Heart right ventricle (tissue), 16 donors: ENCODE data around the gene GIT1. TPM values are rescaled to one million over a fixed set of nuclear protein-coding genes. Genes with fewer than 3 reads are reported as not detected.

Experiments used
- ATAC-seq, 8 donors: fragments of 200-7000 bp; cut with Tn5 transposase; one replicate each; pipeline ENCODE4 v1.9.1; 2020; ENCODE audit warnings: mild to moderate bottlenecking in 8 of 8, moderate library complexity in 8 of 8, moderate number of reproducible peaks in 1 of 8
- DNase-seq, 2 donors: peaks; one replicate each; pipeline ENCODE4 v3.0.0-alpha.2; 2020
- H3K27ac ChIP-seq, 10 donors: fragments of 200-600 bp; sonication (generic) in 2 of 10; one replicate each; pipeline versions ENCODE4 v1.5.0 to v1.8.0; 2020 to 2022; ENCODE audit warnings: mild to moderate bottlenecking in 3 of 10
- H3K27me3 ChIP-seq, 7 donors: fragments of 200-600 bp; one replicate each; pipeline ENCODE4 v1.8.0; 2021 to 2022; ENCODE audit warnings: mild to moderate bottlenecking in 2 of 7
- H3K36me3 ChIP-seq, 9 donors: fragments of 200-600 bp; sonication (generic) in 1 of 9; one replicate each; pipeline versions ENCODE4 v1.5.0 to v1.8.0; 2020 to 2022; ENCODE audit warnings: mild to moderate bottlenecking in 2 of 9
- H3K4me1 ChIP-seq, 9 donors: fragments of 200-600 bp; sonication (generic) in 1 of 9; one replicate each; pipeline versions ENCODE4 v1.5.0 to v1.8.0; 2020 to 2022; ENCODE audit warnings: mild to moderate bottlenecking in 4 of 9
- H3K4me3 ChIP-seq, 10 donors: fragments of 200-600 bp; sonication (generic) in 2 of 10; one replicate each; pipeline versions ENCODE4 v1.5.0 to v1.8.0; 2020 to 2022; ENCODE audit warnings: mild to moderate bottlenecking in 7 of 10, moderate library complexity in 2 of 10
- H3K9me3 ChIP-seq, 11 donors: fragments of 200-600 bp in 10 of 11; sonication (generic) in 2 of 11; one replicate each; pipeline versions ENCODE4 v1.5.0 to v1.8.0; 2013 to 2022; ENCODE audit warnings: mild to moderate bottlenecking in 2 of 11, control low read depth in 1 of 11, moderate library complexity in 1 of 11
- CTCF ChIP-seq, 9 donors: fragments of 200-600 bp; sonication (generic) in 2 of 9; IDR thresholded peaks; one replicate each; pipeline versions ENCODE4 v1.5.0 to v1.8.0; 2021 to 2022; ENCODE audit warnings: antibody characterized with exemption in 9 of 9, mild to moderate bottlenecking in 5 of 9, moderate library complexity in 1 of 9
- WGBS, 2 donors: extraction: QIAGEN DNeasy Blood & Tissue Kit; methylation state at CpG; one replicate each; pipeline ENCODE4 v1.1.7; 2013; ENCODE audit warnings: inconsistent platforms in 1 of 2; 5-methylcytosine and 5-hydroxymethylcytosine counted together
- intact Hi-C, 10 donors: fragments of 100-400 bp; cut with DNase I; formaldehyde crosslinking; loops; one replicate each; pipeline versions ENCODE4 v1.11.1 to v1.14.2; 2022
- polyA plus RNA-seq, 2 donors: library from polyadenylated mRNA; stranded (reverse); fragments of 200-250 nt; gene quantifications; one replicate each; pipeline ENCODE4 v1.2.3, GENCODE V29; 2013
- total RNA-seq, 10 donors: library from RNA; stranded (reverse); fragmentation: NEBNext Ultra II Directional in 3 of 10; extraction: Animal tissue kit (Norgen Biotek cat#: 25700) in 3 of 10; gene quantifications; one replicate each; pipeline versions ENCODE4 v1.2.1 to v1.2.4, GENCODE V29; 2021 to 2023
- donor health status: Arrhythmogenic right ventricular cardiomyopathy.
- donor health status: ischemic (EF 13 %, LVEDD 7.1; RV severe dilation, severe dysfunction).
- donor health status: healthy with polysubstance abuse.
- donor health status: DM: no; HTN: yes; CAD: no.
- donor health status: DM: no; HTN: no; CAD: no.
- donor health status: ischemic (EF 25% LVEDD 6.9; RV normal size, moderate dysfunction).
- donor health status: ischemic (EF 25% LVEDD 5.7; RV mildly dilated, moderate dysfunction).
- donor health status: healthy.
- donor health status: DM: yes; HTN: yes; CAD: no.
- donor health status: Ischemic cardiomyopathy.
- donor health status: ischemic (EF 35%, LVEDD 5.7; RV mildly dilated, moderate dysfunction).
- donor health status: nonischemic (EF 11% LVEDD 7.7; RV severe dilation, severe dysfunction).
- donor health status: DM: yes; HTN: yes; CAD: no.
- donor health status: PGD.
- donor health status: ischemic (EF 29% LVEDD 5.4; RV normal size, mild dysfunction).
- donor health status: nonischemic (EF 23%, LVEDD 6.1; RV moderate dilation, normal function).

GIT1 gene
- total and polyA plus RNA-seq, 12 donors = 20.6 to 35.4 (median 28.9) TPM

- no peak overlapping the region for H3K4me3 ChIP-seq
- no peaks in the 10 kb centered on the region for H3K9me3 ChIP-seq
- DNase-seq (no peak), ATAC-seq (no peak)
- H3K27ac ChIP-seq = no peak overlapping the region
- H3K36me3 ChIP-seq = peaks cover 0 to 100% (median 39%) of the 10 kb centered on the region in 9 donors
- intact Hi-C loops = no loop called here
- 97% methylated on average over 3 of the region's 3 CpGs for WGBS, 2 donors
- no peaks in the 10 kb centered on the region for H3K4me1 ChIP-seq
- no peak for TF ChIP-seq CTCF (IDR thresholded peaks at IDR 0.05)
- H3K27me3 ChIP-seq = no peaks in the 10 kb centered on the region
Observed at GRCh38 chr17:29526322-29526721, 63.1 kb downstream of the GIT1 start.

GRCh38 chr17:29524692-29525091, 64.8 kb downstream of the GIT1 start:
- Histone ChIP-seq H3K27ac (no peak overlapping the region), H3K4me3 (no peak overlapping the region), H3K4me1 (no peaks in the 10 kb centered on the region), H3K36me3 (peaks cover 0 to 100% (median 41%) of the 10 kb centered on the region in 9 donors), H3K9me3 (no peaks in the 10 kb centered on the region), H3K27me3 (no peaks in the 10 kb centered on the region)
- no peak for TF ChIP-seq CTCF (IDR thresholded peaks at IDR 0.05)
- DNase-seq = no peak
- WGBS, 2 donors = 97 to 100% methylated on average over 3 of the region's 3 CpGs
- no peak for ATAC-seq
- intact Hi-C loops = no loop called here

Other genes with a start within 250 kb of the GIT1 start
- gene TAOK1, start 199.3 kb downstream of the GIT1 start, total RNA-seq = 10 to 100 TPM; 49.6 to 86.9 (median 70.7) TPM
- 1 to 10 TPM; 6.4 to 8.9 TPM for gene TAOK1, start 199.3 kb downstream of the GIT1 start, polyA plus RNA-seq
- gene ABHD15, start 22.6 kb downstream of the GIT1 start, total RNA-seq = 1 to 10 TPM; 4.4 to 9.0 (median 5.6) TPM
- 1 to 10 TPM; 3.5 to 5.7 TPM for gene ABHD15, start 22.6 kb downstream of the GIT1 start, polyA plus RNA-seq
- 10 to 100 TPM; 24.0 to 41.6 (median 30.2) TPM for gene TP53I13, start 20.9 kb downstream of the GIT1 start, total RNA-seq
- gene TP53I13, start 20.9 kb downstream of the GIT1 start, polyA plus RNA-seq = 100 to 1,000 TPM in 1 of 2 donors, 10 to 100 TPM in 1; 92.8 to 106 TPM
- gene ANKRD13B, start 3.5 kb upstream of the GIT1 start, total RNA-seq = 1 to 10 TPM; 2.5 to 9.1 (median 5.5) TPM
- 1 to 10 TPM; 6.2 to 9.7 TPM for gene ANKRD13B, start 3.5 kb upstream of the GIT1 start, polyA plus RNA-seq
- gene CORO6, start 33.3 kb upstream of the GIT1 start, total RNA-seq = 100 to 1,000 TPM in 4 of 10 donors, 10 to 100 TPM in 6; 72.0 to 110 (median 90.9) TPM
- gene CORO6, start 33.3 kb upstream of the GIT1 start, polyA plus RNA-seq = 100 to 1,000 TPM in 1 of 2 donors, 10 to 100 TPM in 1; 53.2 to 262 TPM